LNCaP clone FGC (cell line): Measurements from ENCODE around the gene PRR11.

Experiments used
- DNase-seq: peaks from one replicate; pipeline ENCODE4 v3.0.0-alpha.2; 2011; ENCODE audit warnings: low read depth
- H3K4me3 ChIP-seq: 2 replicates; pipeline ENCODE4 v1.5.1; 2011; ENCODE audit warnings: mild to moderate bottlenecking, low read depth, low read length, control low read depth
- CTCF ChIP-seq: IDR thresholded peaks from 2 replicates; pipeline ENCODE4 v1.5.1; 2012; ENCODE audit warnings: mild to moderate bottlenecking; ENCODE audit not compliant: control insufficient read depth, insufficient read depth; ENCODE audit errors: extremely low read depth

Gene PRR11

GRCh38 chr17:59155439-59156177, at the start of gene PRR11:
PRR11 (plus strand) TSS chr17:59155746; CDS start chr17:59169753, 14,007 bp downstream.
- no peak for TF ChIP-seq CTCF
- peak within 1 kb of the TSS; percentile 80 for H3K4me3 ChIP-seq
- peak; percentile 100 for DNase-seq

GRCh38 chr17:59105852-59106462, 49.6 kb upstream of the PRR11 start:
- no peak for TF ChIP-seq CTCF
- DNase-seq = peak; percentile 35
- H3K4me3 ChIP-seq = peak overlapping the region; percentile 68

GRCh38 chr17:59106463-59107305, 48.9 kb upstream of the PRR11 start, which contains the start of gene TRIM37:
TRIM37 (minus strand) TSS chr17:59106880; CDS start chr17:59106461, 419 bp downstream.
- DNase-seq = peak; percentile 97
- 0 out of 2 replicates have a peak, but pooled peaks have one; percentile 1 for TF ChIP-seq CTCF
- peak within 1 kb of the TSS; percentile 68 for H3K4me3 ChIP-seq

- no peak for DNase-seq
- H3K4me3 ChIP-seq = peak overlapping the region; percentile 68
- TF ChIP-seq CTCF = no peak
Observed at GRCh38 chr17:59107306-59107670, 48.3 kb upstream of the PRR11 start.

- DNase-seq = no peak
- no peak overlapping the region for H3K4me3 ChIP-seq
- no peak for TF ChIP-seq CTCF
Observed at GRCh38 chr17:59108400-59109102, 47.0 kb upstream of the PRR11 start.

GRCh38 chr17:59110973-59111372, 44.6 kb upstream of the PRR11 start:
- no peak for TF ChIP-seq CTCF
- no peak overlapping the region for H3K4me3 ChIP-seq
- no peak for DNase-seq
